ENCODE results near the gene CELSR1. TPM values are rescaled to one million over a fixed set of nuclear protein-coding genes. Genes with fewer than 3 reads are reported as not detected.

CELSR1 gene
- total and polyA plus RNA-seq, 2 of the 13 experiments (the other 11 are each of a cell fraction or from before 2014, with no cell fraction given), result 0.78 to 1.8 TPM

GRCh38 chr22:46453006-46453828 lies 84.2 kb downstream of the CELSR1 start (continued):
- TF ChIP-seq ZNF891 (CRISPR knock-in tag; IDR thresholded peaks at IDR 0.05) (peak; percentile 43; the same call in 1 of the 2 replicates), SMYD3 (CRISPR knock-in tag; IDR thresholded peaks at IDR 0.05) (peak; percentile 54; the same call in 1 of the 2 replicates), STAT5B (CRISPR knock-in tag; IDR thresholded peaks at IDR 0.05) (no peak), ZNF629 (CRISPR knock-in tag; conservative IDR thresholded peaks at IDR 0.05) (no peak; the same call in 1 of the 2 replicates), FOSL1 (CRISPR knock-in tag; IDR thresholded peaks at IDR 0.05; ENCODE audit: borderline replicate concordance) (no peak), ZBTB26 (CRISPR knock-in tag; IDR thresholded peaks at IDR 0.05; ENCODE audit: borderline replicate concordance) (no peak), ZNF766 (CRISPR knock-in tag; IDR thresholded peaks at IDR 0.05; ENCODE audit: borderline replicate concordance) (no peak), MED1 (CRISPR knock-in tag; IDR thresholded peaks at IDR 0.05) (peak; percentile 84), THAP8 (CRISPR knock-in tag; IDR thresholded peaks at IDR 0.05; ENCODE audit: borderline replicate concordance) (no peak), ELF1 (CRISPR knock-in tag; IDR thresholded peaks at IDR 0.05) (peak; percentile 77), RNF219 (CRISPR knock-in tag; IDR thresholded peaks at IDR 0.05) (no peak), KLF16 (CRISPR knock-in tag; IDR thresholded peaks at IDR 0.05) (peak in 1 of 2 experiments; percentile 69; a peak in 1 of 4 replicates), MATR3 (CRISPR knock-in tag; IDR thresholded peaks at IDR 0.05) (no peak), SP4 (CRISPR knock-in tag; IDR thresholded peaks at IDR 0.05) (peak; percentile 45; the same call in 1 of the 2 replicates), SCMH1 (CRISPR knock-in tag; IDR thresholded peaks at IDR 0.05; ENCODE audit: borderline replicate concordance) (no peak)
- TF ChIP-seq, protein P1, sequence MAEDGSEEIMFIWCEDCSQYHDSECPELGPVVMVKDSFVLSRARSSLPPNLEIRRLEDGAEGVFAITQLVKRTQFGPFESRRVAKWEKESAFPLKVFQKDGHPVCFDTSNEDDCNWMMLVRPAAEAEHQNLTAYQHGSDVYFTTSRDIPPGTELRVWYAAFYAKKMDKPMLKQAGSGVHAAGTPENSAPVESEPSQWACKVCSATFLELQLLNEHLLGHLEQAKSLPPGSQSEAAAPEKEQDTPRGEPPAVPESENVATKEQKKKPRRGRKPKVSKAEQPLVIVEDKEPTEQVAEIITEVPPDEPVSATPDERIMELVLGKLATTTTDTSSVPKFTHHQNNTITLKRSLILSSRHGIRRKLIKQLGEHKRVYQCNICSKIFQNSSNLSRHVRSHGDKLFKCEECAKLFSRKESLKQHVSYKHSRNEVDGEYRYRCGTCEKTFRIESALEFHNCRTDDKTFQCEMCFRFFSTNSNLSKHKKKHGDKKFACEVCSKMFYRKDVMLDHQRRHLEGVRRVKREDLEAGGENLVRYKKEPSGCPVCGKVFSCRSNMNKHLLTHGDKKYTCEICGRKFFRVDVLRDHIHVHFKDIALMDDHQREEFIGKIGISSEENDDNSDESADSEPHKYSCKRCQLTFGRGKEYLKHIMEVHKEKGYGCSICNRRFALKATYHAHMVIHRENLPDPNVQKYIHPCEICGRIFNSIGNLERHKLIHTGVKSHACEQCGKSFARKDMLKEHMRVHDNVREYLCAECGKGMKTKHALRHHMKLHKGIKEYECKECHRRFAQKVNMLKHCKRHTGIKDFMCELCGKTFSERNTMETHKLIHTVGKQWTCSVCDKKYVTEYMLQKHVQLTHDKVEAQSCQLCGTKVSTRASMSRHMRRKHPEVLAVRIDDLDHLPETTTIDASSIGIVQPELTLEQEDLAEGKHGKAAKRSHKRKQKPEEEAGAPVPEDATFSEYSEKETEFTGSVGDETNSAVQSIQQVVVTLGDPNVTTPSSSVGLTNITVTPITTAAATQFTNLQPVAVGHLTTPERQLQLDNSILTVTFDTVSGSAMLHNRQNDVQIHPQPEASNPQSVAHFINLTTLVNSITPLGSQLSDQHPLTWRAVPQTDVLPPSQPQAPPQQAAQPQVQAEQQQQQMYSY (CRISPR knock-in tag; IDR thresholded peaks at IDR 0.05), result no peak
- TF ChIP-seq, protein P2, sequence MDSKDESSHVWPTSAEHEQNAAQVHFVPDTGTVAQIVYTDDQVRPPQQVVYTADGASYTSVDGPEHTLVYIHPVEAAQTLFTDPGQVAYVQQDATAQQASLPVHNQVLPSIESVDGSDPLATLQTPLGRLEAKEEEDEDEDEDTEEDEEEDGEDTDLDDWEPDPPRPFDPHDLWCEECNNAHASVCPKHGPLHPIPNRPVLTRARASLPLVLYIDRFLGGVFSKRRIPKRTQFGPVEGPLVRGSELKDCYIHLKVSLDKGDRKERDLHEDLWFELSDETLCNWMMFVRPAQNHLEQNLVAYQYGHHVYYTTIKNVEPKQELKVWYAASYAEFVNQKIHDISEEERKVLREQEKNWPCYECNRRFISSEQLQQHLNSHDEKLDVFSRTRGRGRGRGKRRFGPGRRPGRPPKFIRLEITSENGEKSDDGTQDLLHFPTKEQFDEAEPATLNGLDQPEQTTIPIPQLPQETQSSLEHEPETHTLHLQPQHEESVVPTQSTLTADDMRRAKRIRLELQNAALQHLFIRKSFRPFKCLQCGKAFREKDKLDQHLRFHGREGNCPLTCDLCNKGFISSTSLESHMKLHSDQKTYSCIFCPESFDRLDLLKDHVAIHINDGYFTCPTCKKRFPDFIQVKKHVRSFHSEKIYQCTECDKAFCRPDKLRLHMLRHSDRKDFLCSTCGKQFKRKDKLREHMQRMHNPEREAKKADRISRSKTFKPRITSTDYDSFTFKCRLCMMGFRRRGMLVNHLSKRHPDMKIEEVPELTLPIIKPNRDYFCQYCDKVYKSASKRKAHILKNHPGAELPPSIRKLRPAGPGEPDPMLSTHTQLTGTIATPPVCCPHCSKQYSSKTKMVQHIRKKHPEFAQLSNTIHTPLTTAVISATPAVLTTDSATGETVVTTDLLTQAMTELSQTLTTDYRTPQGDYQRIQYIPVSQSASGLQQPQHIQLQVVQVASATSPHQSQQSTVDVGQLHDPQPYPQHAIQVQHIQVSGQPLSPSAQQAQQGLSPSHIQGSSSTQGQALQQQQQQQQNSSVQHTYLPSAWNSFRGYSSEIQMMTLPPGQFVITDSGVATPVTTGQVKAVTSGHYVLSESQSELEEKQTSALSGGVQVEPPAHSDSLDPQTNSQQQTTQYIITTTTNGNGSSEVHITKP (CRISPR knock-in tag; IDR thresholded peaks at IDR 0.05; ENCODE audit: low read depth), result no peak
